PC-3 (cell line): ENCODE data around the gene LILRA2. TPM values are rescaled to one million over a fixed set of nuclear protein-coding genes. Genes with fewer than 3 reads are reported as not detected.
"Not testable (repeated sequence)": the region's sequence is repeated elsewhere in the genome, so short reads cannot be mapped to it uniquely, and the experiment has no call there.

ENCODE experiments used
- ATAC-seq: fragments of 200-7000 bp; cut with Tn5 transposase; 2 replicates; pipeline ENCODE4 v1.9.1; 2020; ENCODE audit warnings: mild to moderate bottlenecking, moderate library complexity
- BruUV-seq: library from RNA; stranded (reverse); fragments of 400-500 nt; replicated peaks from 2 replicates; lab custom pipeline; 2021; lab: Mats Ljungman, UMichigan
- CTCF ChIA-PET: fragments of 300-600 bp; sonication (Branson Sonifier 250); formaldehyde crosslinking; loops from one replicate; lab custom pipeline; 2022; ENCODE audit warnings: antibody characterized with exemption; lab: Charles Lee
- POLR2A ChIA-PET: fragments of 300-600 bp; sonication (Branson Sonifier 250); formaldehyde crosslinking; loops from one replicate; lab custom pipeline; 2022; ENCODE audit warnings: antibody characterized with exemption; ENCODE audit not compliant: unreplicated experiment; lab: Charles Lee
- DNase-seq: peaks from one replicate; pipeline ENCODE4 v3.0.0-alpha.2; 2015
- H2AFZ ChIP-seq: fragments of 300-600 bp; sonication (generic); 2 replicates; pipeline ENCODE4 v1.6.0; 2016; ENCODE audit warnings: antibody characterized with exemption, low read length
- H3F3A ChIP-seq: fragments of 300-600 bp; sonication (generic); one replicate; pipeline ENCODE4 v1.6.0; 2017; ENCODE audit warnings: antibody characterized with exemption, low read length, control low read depth, mild to moderate bottlenecking; ENCODE audit not compliant: unreplicated experiment
- H3K27ac ChIP-seq: fragments of 300-600 bp; sonication (generic); 2 replicates; pipeline ENCODE4 v1.5.1; 2016; ENCODE audit warnings: mild to moderate bottlenecking, low read length
- H3K27me3 ChIP-seq: fragments of 300-600 bp; sonication (generic); 2 replicates; pipeline ENCODE4 v1.6.1; 2016; ENCODE audit warnings: low read length, mixed read lengths
- H3K36me3 ChIP-seq: fragments of 300-600 bp; sonication (generic); 2 replicates; pipeline ENCODE4 v1.6.1; 2016; ENCODE audit warnings: low read depth, mixed run types, low read length, mixed read lengths
- H3K4me1 ChIP-seq: fragments of 300-600 bp; sonication (generic); 2 replicates; pipeline ENCODE4 v1.5.1; 2016; ENCODE audit warnings: low read length; ENCODE audit not compliant: insufficient read depth
- H3K4me2 ChIP-seq: fragments of 300-600 bp; sonication (generic); 2 replicates; pipeline ENCODE4 v1.6.0; 2016; ENCODE audit warnings: low read length
- H3K4me3 ChIP-seq: fragments of 300-600 bp; sonication (generic); 2 replicates; pipeline ENCODE4 v1.5.1; 2016; ENCODE audit warnings: mild to moderate bottlenecking, low read length, mixed read lengths
- H3K79me2 ChIP-seq: fragments of 300-600 bp; sonication (generic); 2 replicates; pipeline ENCODE4 v1.6.1; 2017; ENCODE audit warnings: low read length, mixed read lengths
- H3K9ac ChIP-seq: fragments of 300-600 bp; sonication (generic); 2 replicates; pipeline ENCODE4 v1.6.0; 2016; ENCODE audit warnings: mild to moderate bottlenecking, low read length
- H3K9me2 ChIP-seq: fragments of 300-600 bp; sonication (generic); replicated peaks from 2 replicates; pipeline ENCODE4 v1.6.1; 2016; ENCODE audit warnings: mixed run types, low read length, mixed read lengths
- H3K9me3 ChIP-seq: fragments of 300-600 bp; sonication (generic); 2 replicates; pipeline ENCODE4 v1.6.1; 2016; ENCODE audit warnings: low read length, mixed read lengths
- H4K20me1 ChIP-seq: fragments of 300-600 bp; sonication (generic); 2 replicates; pipeline ENCODE4 v1.6.1; 2016; ENCODE audit warnings: low read length, mixed read lengths
- CTCF ChIP-seq: fragments of 300-600 bp; sonication (generic); conservative IDR thresholded peaks from 2 replicates; pipeline ENCODE4 v1.5.1; 2017; ENCODE audit warnings: antibody characterized with exemption, low read depth, mild to moderate bottlenecking, low read length
- EZH2 ChIP-seq: fragments of 300-600 bp; sonication (generic); IDR thresholded peaks from one replicate; pipeline ENCODE4 v1.6.1; 2017; ENCODE audit warnings: antibody characterized with exemption, mild to moderate bottlenecking, low read length; ENCODE audit not compliant: unreplicated experiment
- EZH2phosphoT487 ChIP-seq: fragments of 300-600 bp; sonication (generic); IDR thresholded peaks from 2 replicates; pipeline ENCODE4 v1.6.1; 2018; ENCODE audit warnings: mild to moderate bottlenecking, antibody characterized with exemption, low read length, borderline replicate concordance
- intact Hi-C: fragments of 100-400 bp; cut with micrococcal nuclease; formaldehyde crosslinking; loops from 2 replicates; pipeline ENCODE4 v1.9.0; 2023
- total RNA-seq: library from RNA; depleted of rRNA; stranded (reverse); fragments of >200 nt; gene quantifications from 2 replicates; pipeline ENCODE4 v1.2.3, GENCODE V29; 2014

The LILRA2 gene
- total RNA-seq, 1 experiment from 2014 or later = not detected

- Histone ChIP-seq H3K4me2 (no peak overlapping the region), H3K36me3 (no peaks in the 10 kb centered on the region), H3K4me1 (no peaks in the 10 kb centered on the region), H3K9ac (no peak overlapping the region), H3K27ac (no peak overlapping the region), H4K20me1 (no peaks in the 10 kb centered on the region), H3F3A (no peaks in the 10 kb centered on the region), H3K4me3 (no peak overlapping the region), H3K27me3 (peaks cover 93% of the 10 kb centered on the region), H3K9me3 (no peaks in the 10 kb centered on the region), H2AFZ (no peak overlapping the region), H3K79me2 (no peaks in the 10 kb centered on the region), H3K9me2 (no peaks in the 10 kb centered on the region)
- POLR2A ChIA-PET = no interaction called here
- BruUV-seq = no TSS peak
- CTCF ChIA-PET = no interaction called here
- no peak for TF ChIP-seq EZH2phosphoT487
- no peak for TF ChIP-seq CTCF
- TF ChIP-seq EZH2 = no peak
- no peak for ATAC-seq
- no peak for DNase-seq
- intact Hi-C loops = no loop called here
Observed at GRCh38 chr19:54570316-54570715, 3.3 kb upstream of the LILRA2 start.

GRCh38 chr19:54571715-54572615 lies 1.6 kb upstream of the LILRA2 start:
- peaks cover 92% of the 10 kb centered on the region for H3K27me3 ChIP-seq
- DNase-seq, H3K4me2 ChIP-seq, POLR2A ChIA-PET, intact Hi-C loops, H3K9me2 ChIP-seq, ATAC-seq, H3K27ac ChIP-seq, H3F3A ChIP-seq, H4K20me1 ChIP-seq, H3K36me3 ChIP-seq, H3K4me1 ChIP-seq, H3K9ac ChIP-seq, H3K79me2 ChIP-seq, H2AFZ ChIP-seq, H3K4me3 ChIP-seq, CTCF ChIA-PET, H3K9me3 ChIP-seq, BruUV-seq: not testable (repeated sequence)

GRCh38 chr19:54572696-54573311 lies 786 bp upstream of the LILRA2 start:
- no peak overlapping the region for H3K27ac ChIP-seq
- no peak overlapping the region for H3K4me3 ChIP-seq
- BruUV-seq = no TSS peak
- peaks cover 91% of the 10 kb centered on the region for H3K27me3 ChIP-seq
- H3K79me2 ChIP-seq = no peaks in the 10 kb centered on the region
- no peak overlapping the region for H2AFZ ChIP-seq
- no peaks in the 10 kb centered on the region for H3K36me3 ChIP-seq
- DNase-seq (no peak), ATAC-seq (no peak)
- intact Hi-C loops = no loop called here
- no peaks in the 10 kb centered on the region for H3F3A ChIP-seq
- H3K4me2 ChIP-seq = no peak overlapping the region
- CTCF ChIA-PET = no interaction called here
- H3K9ac ChIP-seq = no peak overlapping the region
- no peaks in the 10 kb centered on the region for H3K9me3 ChIP-seq
- TF ChIP-seq EZH2phosphoT487 (no peak), CTCF (no peak), EZH2 (no peak)
- H4K20me1 ChIP-seq = no peaks in the 10 kb centered on the region
- POLR2A ChIA-PET = no interaction called here
- no peaks in the 10 kb centered on the region for H3K4me1 ChIP-seq
- no peaks in the 10 kb centered on the region for H3K9me2 ChIP-seq
